GM15510 (cell line): ENCODE measurements around the gene PRDM8.

Experiments used
- POLR2A ChIP-seq: IDR thresholded peaks from 3 replicates; pipeline ENCODE4 v1.6.1; 2011; ENCODE audit warnings: borderline replicate concordance; ENCODE audit not compliant: insufficient read length; ENCODE audit errors: extremely low read depth

PRDM8 gene

DNA sequence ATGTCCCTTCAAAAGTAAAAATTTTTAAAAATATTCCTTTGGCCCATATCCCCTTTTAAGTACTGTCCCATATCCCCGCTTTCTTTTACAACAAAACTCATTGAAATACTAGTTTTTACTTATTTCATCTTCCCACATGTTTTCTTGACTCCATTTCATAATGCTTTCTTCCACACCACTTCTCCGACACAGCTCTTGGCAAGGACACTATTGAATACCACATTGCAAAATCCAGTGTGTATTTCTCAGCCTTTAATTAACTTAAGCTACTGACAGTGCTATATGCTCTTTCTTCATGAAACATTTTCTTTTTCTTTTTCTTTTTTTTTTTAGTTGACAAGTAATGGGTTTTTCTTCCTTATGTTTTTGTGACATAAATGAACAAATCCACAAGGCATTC is 28.8 kb downstream of the PRDM8 start:
- TF ChIP-seq POLR2A: no peak

DNA sequence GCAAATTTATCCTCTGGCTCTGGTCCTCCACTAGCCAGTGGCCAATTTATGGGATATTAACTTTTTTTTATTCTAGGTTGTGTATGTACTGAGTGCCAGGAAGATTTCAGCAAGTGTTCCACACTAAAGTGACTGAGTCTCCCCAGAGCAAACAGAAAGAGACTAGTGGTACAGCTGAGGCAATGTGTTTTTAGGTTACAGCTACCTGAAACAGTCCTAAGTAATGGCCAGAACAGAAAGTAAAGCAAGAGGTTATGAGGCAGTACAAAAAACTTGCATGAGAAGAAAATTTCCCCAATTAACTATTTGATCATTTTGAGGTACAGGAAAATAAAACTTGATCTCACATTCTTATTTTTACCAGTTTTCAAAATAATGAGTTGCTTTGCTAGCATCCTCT is 31.2 kb downstream of the PRDM8 start:
- TF ChIP-seq POLR2A: no peak

GRCh38 chr4:80229128-80229527 is 31.8 kb downstream of the PRDM8 start:
- TF ChIP-seq POLR2A: no peak

- no peak for TF ChIP-seq POLR2A
Observed at GRCh38 chr4:80229590-80229989, 32.3 kb downstream of the PRDM8 start.

GRCh38 chr4:80231180-80231579 is 33.9 kb downstream of the PRDM8 start:
- TF ChIP-seq POLR2A: no peak

- TF ChIP-seq POLR2A: no peak
Observed at GRCh38 chr4:80232707-80233370, 35.5 kb downstream of the PRDM8 start.

- no peak for TF ChIP-seq POLR2A
Observed at GRCh38 chr4:80233390-80233789, 36.1 kb downstream of the PRDM8 start.

GRCh38 chr4:80235451-80235850 is 38.1 kb downstream of the PRDM8 start:
- TF ChIP-seq POLR2A: no peak

- no peak for TF ChIP-seq POLR2A
Observed at GRCh38 chr4:80237992-80238391, 40.7 kb downstream of the PRDM8 start.

- TF ChIP-seq POLR2A: no peak
Observed at GRCh38 chr4:80239480-80240150, 42.3 kb downstream of the PRDM8 start.

DNA sequence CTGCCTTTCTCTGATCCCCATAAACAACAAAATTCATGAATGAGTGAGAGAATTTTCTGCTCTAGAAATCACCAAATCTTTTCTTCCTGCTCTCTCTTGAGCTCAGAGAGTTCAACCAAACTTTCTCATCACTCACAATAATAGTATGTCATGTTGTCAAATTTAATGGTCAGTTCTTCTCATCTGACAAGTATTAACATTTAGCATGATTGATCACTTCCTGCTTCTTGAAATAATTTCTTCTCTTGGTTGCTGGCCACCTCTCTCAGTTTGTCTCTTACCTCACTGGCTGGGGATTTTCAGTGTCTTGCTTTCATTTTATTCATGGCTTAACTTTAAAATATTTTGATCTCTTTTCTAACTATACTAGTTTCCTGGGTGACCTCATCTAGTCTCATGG is 43.7 kb downstream of the PRDM8 start:
- no peak for TF ChIP-seq POLR2A

- no peak for TF ChIP-seq POLR2A
Observed at GRCh38 chr4:80243274-80244018, 46.1 kb downstream of the PRDM8 start.

- no peak for TF ChIP-seq POLR2A
Observed at GRCh38 chr4:80249144-80249543, 51.8 kb downstream of the PRDM8 start.

GRCh38 chr4:80252427-80252826 is 55.1 kb downstream of the PRDM8 start:
- TF ChIP-seq POLR2A: no peak

- no peak for TF ChIP-seq POLR2A
Observed at GRCh38 chr4:80252953-80253352, 55.6 kb downstream of the PRDM8 start.

DNA sequence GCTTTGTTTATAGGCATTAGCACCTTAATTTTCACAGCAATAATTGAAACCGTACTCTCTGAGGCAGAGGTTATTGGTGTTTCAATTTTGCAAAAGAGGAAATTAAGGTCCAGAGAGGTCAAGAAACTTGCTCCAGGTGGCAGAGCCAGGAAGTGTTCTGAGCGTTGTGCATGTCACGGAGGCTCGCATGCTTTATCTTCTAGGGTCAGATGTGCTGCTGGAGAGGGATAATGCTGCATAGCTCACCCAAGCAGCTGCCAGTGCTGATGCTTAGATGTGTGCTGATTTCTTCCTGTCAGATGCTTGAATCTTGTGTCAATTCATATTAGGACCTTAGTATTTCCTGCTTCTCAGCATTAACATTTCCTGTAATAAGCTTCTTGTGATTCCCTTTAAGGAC is 56.2 kb downstream of the PRDM8 start:
- TF ChIP-seq POLR2A: no peak
